Immature natural killer cell (primary cell): ENCODE results near the gene TINAGL1. TPM values are rescaled to one million over a fixed set of nuclear protein-coding genes. Genes with fewer than 3 reads are reported as not detected.

Experiments
- DNase-seq, 3 donors: peaks; one replicate each; pipeline ENCODE4 v3.0.0; 2022; ENCODE audit warnings: mixed read lengths in 1 of 3
- H3K27ac Mint-ChIP-seq, 6 donors: one replicate each; pipeline ENCODE4 v1.8.0; 2020; ENCODE audit warnings: mixed read lengths in 6 of 6, mild to moderate bottlenecking in 5 of 6, inconsistent platforms in 4 of 6, moderate library complexity in 3 of 6
- H3K27me3 Mint-ChIP-seq, 3 donors: one replicate each; pipeline ENCODE4 v1.8.0; 2020 to 2021; ENCODE audit warnings: low read depth in 3 of 3, mild to moderate bottlenecking in 3 of 3, mixed read lengths in 3 of 3, moderate library complexity in 3 of 3, inconsistent platforms in 1 of 3
- H3K36me3 Mint-ChIP-seq, 3 donors: one replicate each; pipeline ENCODE4 v1.8.0; 2020; ENCODE audit warnings: mixed read lengths in 3 of 3, inconsistent platforms in 2 of 3, mild to moderate bottlenecking in 2 of 3
- H3K4me1 Mint-ChIP-seq, 2 donors: one replicate each; pipeline ENCODE4 v1.8.0; 2020; ENCODE audit warnings: inconsistent platforms in 2 of 2, mild to moderate bottlenecking in 2 of 2, mixed read lengths in 2 of 2, moderate library complexity in 1 of 2
- H3K4me3 Mint-ChIP-seq, 5 donors: one replicate each; pipeline ENCODE4 v1.8.0; 2020; ENCODE audit warnings: mild to moderate bottlenecking in 5 of 5, mixed read lengths in 5 of 5, inconsistent platforms in 3 of 5, moderate library complexity in 3 of 5
- H3K9me3 Mint-ChIP-seq, 6 donors: one replicate each; pipeline ENCODE4 v1.8.0; 2020; ENCODE audit warnings: mild to moderate bottlenecking in 6 of 6, mixed read lengths in 6 of 6, inconsistent platforms in 4 of 6, moderate library complexity in 3 of 6
- polyA plus RNA-seq, 3 donors: library from polyadenylated mRNA; unstranded; fragments of 300-500 nt; fragmentation: Illumina TruSeq; gene quantifications; one replicate each; pipeline ENCODE4 v1.2.3, GENCODE V29; 2021

The TINAGL1 gene
- polyA plus RNA-seq, 3 donors from 2014 or later = not detected

DNA sequence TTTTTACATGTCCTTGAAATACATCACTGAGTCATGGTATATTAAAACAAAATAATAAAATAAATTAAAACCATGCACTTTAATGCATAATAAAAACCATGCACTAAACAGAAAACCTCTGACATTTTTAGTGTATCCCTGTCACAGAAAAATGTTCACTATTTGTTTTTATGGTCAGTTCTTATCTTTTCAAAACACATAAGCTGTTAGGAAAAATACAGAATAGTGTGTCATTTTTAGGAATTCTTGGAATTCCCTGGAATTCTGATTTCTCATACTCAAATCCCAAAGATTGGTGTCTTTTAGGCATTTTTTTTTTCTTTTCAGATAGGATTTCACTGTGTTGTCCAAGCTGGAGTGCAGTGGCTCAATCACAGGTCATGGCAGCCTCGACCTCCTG is 25.1 kb upstream of the TINAGL1 start:
- H3K36me3 Mint-ChIP-seq = no peaks in the 10 kb centered on the region
- DNase-seq = no peak
- H3K9me3 Mint-ChIP-seq = no peaks in the 10 kb centered on the region
- no peak overlapping the region for H3K4me3 Mint-ChIP-seq
- H3K27me3 Mint-ChIP-seq = peaks cover 3 to 11% (median 9%) of the 10 kb centered on the region in 3 donors
- H3K27ac Mint-ChIP-seq = no peak overlapping the region
- peaks cover 5 to 8% of the 10 kb centered on the region in 2 donors for H3K4me1 Mint-ChIP-seq

DNA sequence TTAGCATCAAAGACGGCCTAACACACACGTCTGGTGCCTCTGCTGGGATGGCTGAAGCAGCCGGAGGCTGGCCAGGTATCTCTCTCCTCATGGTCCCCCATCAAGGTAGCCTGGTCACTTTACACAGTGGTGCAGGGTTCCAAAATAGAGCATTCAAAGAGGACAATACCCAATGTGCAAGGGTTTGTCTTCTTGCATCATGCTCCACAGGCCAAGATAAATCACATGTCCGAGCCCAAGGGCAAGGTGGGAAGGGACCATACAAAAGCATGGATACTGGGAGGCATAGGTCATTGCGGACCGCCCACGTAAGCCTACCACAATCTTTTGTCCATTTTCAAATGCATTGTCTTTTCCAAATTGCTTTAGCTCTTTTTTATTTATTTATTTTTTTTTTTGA is 23.8 kb upstream of the TINAGL1 start:
- no peaks in the 10 kb centered on the region for H3K36me3 Mint-ChIP-seq
- peaks cover 5 to 8% of the 10 kb centered on the region in 2 donors for H3K4me1 Mint-ChIP-seq
- no peak for DNase-seq
- H3K27ac Mint-ChIP-seq = no peak overlapping the region
- H3K27me3 Mint-ChIP-seq = peaks cover 5 to 11% (median 9%) of the 10 kb centered on the region in 3 donors
- no peak overlapping the region for H3K4me3 Mint-ChIP-seq
- H3K9me3 Mint-ChIP-seq = no peaks in the 10 kb centered on the region

DNA sequence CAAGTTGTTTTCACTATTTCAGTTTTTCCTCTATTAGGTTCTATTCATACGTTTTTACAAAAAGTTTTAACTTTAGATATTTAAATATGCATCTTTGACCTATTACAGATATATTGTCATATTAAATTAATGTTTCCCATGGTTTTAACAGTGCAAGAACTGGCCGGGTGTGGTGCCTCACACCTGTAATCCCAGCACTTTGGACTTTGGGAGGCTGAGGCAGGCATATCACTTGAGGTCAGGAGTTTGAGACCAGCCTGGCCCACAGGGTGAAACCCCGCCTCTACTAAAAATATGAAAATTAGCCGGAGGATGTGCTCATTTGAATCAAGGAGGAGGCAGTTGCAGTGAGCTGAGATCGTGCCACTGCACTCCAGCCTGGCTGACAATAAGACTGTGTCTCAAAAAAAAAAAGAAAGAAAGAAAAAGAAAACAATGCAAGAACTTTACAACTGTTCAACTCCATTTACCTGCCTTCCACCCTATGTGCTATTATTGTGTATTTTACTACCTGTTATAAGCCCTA is 19.8 kb upstream of the TINAGL1 start:
- H3K9me3 Mint-ChIP-seq = peaks cover 0 to 4% (median under 1%) of the 10 kb centered on the region in 6 donors
- H3K4me1 Mint-ChIP-seq = no peaks in the 10 kb centered on the region
- H3K36me3 Mint-ChIP-seq = peaks cover 0 to 3% (median 3%) of the 10 kb centered on the region in 3 donors
- no peak overlapping the region for H3K27ac Mint-ChIP-seq
- DNase-seq = no peak
- H3K4me3 Mint-ChIP-seq = no peak overlapping the region
- peaks cover 2 to 14% (median 7%) of the 10 kb centered on the region in 3 donors for H3K27me3 Mint-ChIP-seq

DNA sequence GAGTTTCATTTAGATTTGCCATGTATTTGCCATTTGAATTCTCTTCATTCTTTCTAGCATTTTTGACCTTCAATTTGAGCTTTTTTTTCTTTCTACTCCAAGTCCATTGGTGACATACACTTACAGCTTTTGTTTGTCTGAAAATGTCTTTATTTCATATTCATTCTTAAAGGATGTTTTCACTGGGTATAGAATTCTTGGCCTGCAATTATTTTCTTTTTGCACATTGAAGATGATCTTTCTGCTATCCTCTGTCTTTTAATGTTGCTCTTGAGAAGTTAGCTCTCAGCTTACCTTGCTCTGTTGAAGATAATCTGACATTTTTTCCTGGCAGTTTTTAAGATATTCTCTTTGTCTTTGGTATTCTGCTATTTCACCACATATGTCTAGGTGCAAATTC is 16.6 kb upstream of the TINAGL1 start:
- peaks cover 0 to 3% (median 3%) of the 10 kb centered on the region in 3 donors for H3K36me3 Mint-ChIP-seq

DNA sequence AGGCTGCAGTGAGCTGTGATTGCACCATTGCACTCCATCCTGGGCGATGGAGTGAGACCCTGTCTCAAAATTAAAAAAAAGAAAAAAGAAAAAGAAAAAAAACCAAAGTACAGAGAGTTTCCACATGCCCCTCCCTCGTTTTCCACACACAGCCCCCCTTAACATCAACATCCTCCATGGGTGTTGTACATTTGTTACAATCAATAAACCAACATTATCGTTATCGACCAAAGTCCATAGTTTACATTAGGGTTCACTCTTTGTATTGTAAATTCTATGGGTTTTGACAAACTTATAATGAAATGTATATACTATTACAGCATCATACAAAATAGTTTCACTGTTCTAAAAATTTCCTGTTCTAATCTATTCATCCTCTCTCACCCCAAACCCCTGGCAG is 15.9 kb upstream of the TINAGL1 start:
- Mint-ChIP-seq H3K27me3 (peaks cover 3 to 12% (median 7%) of the 10 kb centered on the region in 3 donors), H3K9me3 (peaks cover 0 to 4% (median under 1%) of the 10 kb centered on the region in 6 donors), H3K4me1 (no peaks in the 10 kb centered on the region), H3K27ac (no peak overlapping the region), H3K4me3 (no peak overlapping the region), H3K36me3 (peaks cover 0 to 3% (median 3%) of the 10 kb centered on the region in 3 donors)
- DNase-seq = no peak

More for the DNA sequence above, 16.6 kb upstream of the TINAGL1 start:
- no peak for DNase-seq
- no peak overlapping the region for H3K4me3 Mint-ChIP-seq
- H3K9me3 Mint-ChIP-seq = peaks cover 0 to 4% (median under 1%) of the 10 kb centered on the region in 6 donors
- H3K4me1 Mint-ChIP-seq = no peaks in the 10 kb centered on the region
- no peak overlapping the region for H3K27ac Mint-ChIP-seq
- H3K27me3 Mint-ChIP-seq = peaks cover 3 to 12% (median 10%) of the 10 kb centered on the region in 3 donors

DNA sequence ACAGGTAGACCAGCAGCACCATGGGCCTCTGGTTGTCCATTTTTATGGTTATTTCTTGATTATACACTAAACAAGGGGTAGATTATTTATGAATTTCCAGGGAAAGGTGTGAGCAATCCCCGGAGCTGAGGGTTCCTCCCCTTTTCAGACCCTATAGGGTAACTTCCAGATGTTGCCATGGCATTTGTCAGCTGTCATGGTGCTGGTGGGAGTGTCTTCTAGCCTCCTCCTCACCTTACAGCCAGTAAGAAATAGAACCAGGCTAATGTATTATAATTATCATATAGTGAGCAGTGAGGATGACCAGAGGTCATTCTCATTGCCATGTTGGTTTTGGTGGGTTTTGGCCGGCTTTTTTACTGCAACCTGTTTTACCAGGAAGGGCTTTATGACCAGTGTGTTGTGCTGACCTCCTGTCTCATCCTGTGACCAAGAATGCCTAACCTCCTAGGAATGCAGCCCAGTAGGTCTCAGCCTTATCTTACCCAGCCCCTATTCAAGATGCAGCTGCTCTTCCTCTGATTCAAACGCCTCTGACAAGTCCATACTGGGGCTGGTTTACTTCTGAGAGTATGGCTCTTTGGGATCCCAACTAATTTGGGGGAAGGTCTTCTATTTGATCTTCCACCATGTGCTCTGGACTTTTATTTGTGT is 13.5 kb upstream of the TINAGL1 start:
- Mint-ChIP-seq H3K4me1 (no peaks in the 10 kb centered on the region), H3K27ac (no peak overlapping the region), H3K9me3 (peaks cover 0 to 4% (median under 1%) of the 10 kb centered on the region in 6 donors), H3K27me3 (peaks cover 3 to 13% (median 11%) of the 10 kb centered on the region in 3 donors), H3K36me3 (peaks cover 0 to 3% (median 3%) of the 10 kb centered on the region in 3 donors), H3K4me3 (no peak overlapping the region)
- no peak for DNase-seq

DNA sequence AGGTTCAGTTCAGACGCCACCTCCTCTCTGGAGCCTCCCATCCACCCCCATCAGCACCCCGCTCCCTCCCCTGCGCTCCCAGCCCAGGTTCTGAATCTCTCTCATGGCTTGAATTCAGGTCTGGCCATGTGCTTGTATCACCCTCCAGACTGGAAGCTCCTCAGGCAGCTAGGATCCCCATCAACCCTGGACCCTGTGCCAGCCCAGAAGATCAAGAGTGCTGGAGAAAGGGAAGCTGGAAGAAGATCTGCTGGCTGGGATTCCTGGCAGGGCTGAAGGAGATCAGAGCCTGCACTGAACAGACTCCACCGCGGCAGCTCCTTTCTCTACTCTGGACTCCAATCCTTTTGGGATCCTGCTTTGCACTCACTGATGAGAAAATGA is 11.7 kb upstream of the TINAGL1 start:
- no peak for DNase-seq

DNA sequence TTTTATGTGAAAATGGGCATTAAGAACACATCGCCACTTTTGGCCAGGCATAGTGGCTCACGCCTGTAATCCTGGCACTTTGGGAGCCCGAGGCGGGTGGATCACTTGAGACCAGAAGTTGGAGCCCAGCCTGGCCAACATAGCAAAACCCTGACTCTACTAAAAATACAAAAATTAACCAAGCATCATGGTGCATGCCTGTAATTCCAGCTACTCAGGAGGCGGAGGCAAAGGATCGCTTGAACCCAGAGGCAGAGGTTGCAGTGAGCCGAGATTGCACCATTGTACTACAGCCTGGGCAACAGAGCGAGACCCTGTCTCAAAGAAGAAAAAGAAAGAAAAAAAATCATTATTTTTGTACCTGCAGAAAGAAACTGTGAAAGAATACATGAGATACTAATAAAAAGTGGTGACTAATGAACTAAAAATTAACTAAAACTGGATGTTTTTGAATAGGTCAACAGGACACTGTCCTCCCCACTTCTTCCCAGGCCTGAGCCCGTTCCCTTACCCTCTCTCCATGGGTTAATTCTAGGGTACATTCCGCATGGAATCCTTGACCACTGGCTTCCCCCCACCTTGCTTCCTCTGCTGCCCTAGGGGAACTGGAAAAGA is 8.3 kb upstream of the TINAGL1 start:
- Mint-ChIP-seq H3K27ac (no peak overlapping the region), H3K9me3 (no peaks in the 10 kb centered on the region), H3K4me3 (no peak overlapping the region), H3K36me3 (no peaks in the 10 kb centered on the region), H3K4me1 (no peaks in the 10 kb centered on the region), H3K27me3 (peaks cover 4 to 12% (median 5%) of the 10 kb centered on the region in 3 donors)
- no peak for DNase-seq

More for the DNA sequence above, 11.7 kb upstream of the TINAGL1 start:
- Mint-ChIP-seq H3K4me1 (no peaks in the 10 kb centered on the region), H3K4me3 (no peak overlapping the region), H3K36me3 (peaks cover 0 to 3% (median 3%) of the 10 kb centered on the region in 3 donors), H3K27me3 (peaks cover 4 to 14% (median 11%) of the 10 kb centered on the region in 3 donors), H3K9me3 (peaks cover 0 to 4% (median under 1%) of the 10 kb centered on the region in 6 donors), H3K27ac (no peak overlapping the region)

DNA sequence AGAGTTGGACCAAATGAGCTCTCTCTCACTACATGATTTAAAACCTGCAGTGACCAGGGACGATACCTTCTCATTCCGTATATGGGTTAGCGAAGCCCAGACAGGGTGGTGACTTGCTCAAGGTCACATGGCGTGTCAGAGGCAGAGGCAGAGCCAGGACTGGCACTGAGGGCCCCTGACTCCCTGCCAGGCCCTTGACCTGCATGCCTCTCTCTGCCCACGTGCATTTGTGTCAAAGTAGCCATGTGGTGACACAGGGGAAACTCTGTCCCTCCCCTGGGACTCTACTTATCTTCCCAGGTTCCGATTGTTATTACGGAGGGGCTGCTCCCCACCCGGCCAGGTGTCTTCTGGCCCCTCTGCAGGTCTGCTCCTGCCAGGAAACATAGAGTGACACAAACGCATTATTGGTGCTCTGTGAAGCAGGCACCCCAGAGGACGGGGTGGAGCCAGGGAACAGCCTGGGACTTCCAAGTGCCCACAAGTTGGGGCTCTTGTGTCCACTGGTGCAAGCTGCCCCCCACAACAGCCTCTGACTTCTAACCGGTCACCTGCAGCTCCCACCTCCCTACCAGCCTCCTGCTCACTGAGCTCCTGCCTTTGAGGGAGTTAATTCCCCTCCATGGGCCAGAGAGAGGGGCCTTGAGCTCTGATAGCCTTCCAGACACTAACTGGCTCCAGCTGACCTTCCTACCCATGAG is 7.3 kb upstream of the TINAGL1 start:
- DNase-seq = no peak

DNA sequence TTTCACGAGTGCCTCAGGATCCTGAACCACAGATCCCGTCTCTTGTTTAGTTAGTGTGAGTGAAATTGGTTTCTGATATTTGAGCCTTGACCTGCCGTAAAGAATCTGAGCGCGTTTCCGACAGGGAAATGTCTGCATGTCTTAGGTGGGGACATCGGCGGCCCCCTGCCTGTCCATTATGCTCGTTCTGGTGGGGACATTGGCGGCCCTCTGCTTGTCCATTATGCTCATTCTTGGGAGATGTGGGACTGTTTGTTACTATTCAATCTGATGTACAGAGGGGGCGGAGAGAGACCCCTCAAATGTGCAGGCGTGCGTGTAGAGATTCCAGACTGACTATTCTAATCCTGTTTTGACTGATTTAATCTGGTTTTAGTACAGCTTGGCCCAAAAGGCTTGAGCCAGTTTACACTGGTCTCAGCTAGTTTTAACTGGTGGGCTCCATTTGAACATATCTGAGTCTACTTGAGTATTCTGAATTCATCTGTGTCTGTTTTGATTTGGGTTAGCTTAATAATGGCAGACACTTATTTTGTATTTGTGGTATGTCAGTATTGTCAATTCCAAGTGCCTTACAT is 6.6 kb upstream of the TINAGL1 start:
- H3K27ac Mint-ChIP-seq = no peak overlapping the region
- H3K9me3 Mint-ChIP-seq = no peaks in the 10 kb centered on the region
- H3K27me3 Mint-ChIP-seq = peaks cover 4 to 13% (median 9%) of the 10 kb centered on the region in 3 donors

More for the DNA sequence above, 7.3 kb upstream of the TINAGL1 start:
- H3K27me3 Mint-ChIP-seq = peaks cover 4 to 10% (median 6%) of the 10 kb centered on the region in 3 donors
- H3K36me3 Mint-ChIP-seq = no peaks in the 10 kb centered on the region
- H3K4me3 Mint-ChIP-seq = no peak overlapping the region
- no peaks in the 10 kb centered on the region for H3K9me3 Mint-ChIP-seq
- H3K27ac Mint-ChIP-seq = no peak overlapping the region
- no peaks in the 10 kb centered on the region for H3K4me1 Mint-ChIP-seq

DNA sequence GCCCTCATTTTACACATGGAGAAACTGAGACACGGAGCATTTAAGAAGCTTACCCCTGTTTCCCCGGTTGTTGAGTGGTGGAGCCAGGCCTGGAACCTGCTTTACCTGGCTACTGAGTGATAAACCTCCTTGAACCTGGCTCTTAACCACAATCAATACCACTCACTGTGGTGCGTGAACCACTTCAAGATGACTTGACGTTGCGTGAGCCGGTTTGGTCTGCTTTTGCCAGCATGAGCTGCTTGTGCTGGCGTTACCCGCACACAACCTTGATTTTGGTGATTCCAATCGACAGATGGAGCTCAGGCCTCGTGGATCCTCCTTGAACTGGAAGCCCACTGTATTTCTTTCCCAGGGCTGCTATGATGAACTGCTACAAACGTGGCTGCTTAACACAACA is 6.1 kb upstream of the TINAGL1 start:
- Mint-ChIP-seq H3K27me3 (peaks cover 4 to 13% (median 9%) of the 10 kb centered on the region in 3 donors), H3K36me3 (no peaks in the 10 kb centered on the region), H3K9me3 (no peaks in the 10 kb centered on the region), H3K4me3 (no peak overlapping the region), H3K27ac (no peak overlapping the region), H3K4me1 (no peaks in the 10 kb centered on the region)
- DNase-seq = no peak

More for the DNA sequence above, 6.6 kb upstream of the TINAGL1 start:
- H3K4me1 Mint-ChIP-seq = no peaks in the 10 kb centered on the region
- no peak overlapping the region for H3K4me3 Mint-ChIP-seq
- H3K36me3 Mint-ChIP-seq = no peaks in the 10 kb centered on the region
- no peak for DNase-seq

DNA sequence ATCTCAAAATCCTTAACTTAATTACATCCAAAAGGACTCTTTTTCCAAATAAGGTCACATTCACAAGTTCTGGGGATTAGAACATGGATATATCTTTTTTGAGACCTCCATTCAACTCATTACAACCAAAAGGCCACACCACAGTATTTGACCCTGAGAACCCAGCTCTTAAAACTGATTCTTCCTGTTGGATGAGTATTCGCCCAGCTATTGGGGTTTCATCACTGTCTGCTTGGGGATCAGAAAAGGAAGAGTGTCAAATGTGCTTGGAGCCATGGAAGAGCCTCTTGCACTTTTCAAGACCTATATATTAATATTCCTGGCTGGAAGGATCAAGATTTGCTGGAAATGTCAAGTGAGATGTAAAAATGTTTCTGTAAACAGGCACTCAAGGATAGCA is 5.4 kb upstream of the TINAGL1 start:
- Mint-ChIP-seq H3K27ac (no peak overlapping the region), H3K4me1 (no peaks in the 10 kb centered on the region), H3K9me3 (no peaks in the 10 kb centered on the region), H3K36me3 (no peaks in the 10 kb centered on the region), H3K4me3 (no peak overlapping the region), H3K27me3 (peaks cover 4 to 13% (median 4%) of the 10 kb centered on the region in 3 donors)
- DNase-seq = no peak

DNA sequence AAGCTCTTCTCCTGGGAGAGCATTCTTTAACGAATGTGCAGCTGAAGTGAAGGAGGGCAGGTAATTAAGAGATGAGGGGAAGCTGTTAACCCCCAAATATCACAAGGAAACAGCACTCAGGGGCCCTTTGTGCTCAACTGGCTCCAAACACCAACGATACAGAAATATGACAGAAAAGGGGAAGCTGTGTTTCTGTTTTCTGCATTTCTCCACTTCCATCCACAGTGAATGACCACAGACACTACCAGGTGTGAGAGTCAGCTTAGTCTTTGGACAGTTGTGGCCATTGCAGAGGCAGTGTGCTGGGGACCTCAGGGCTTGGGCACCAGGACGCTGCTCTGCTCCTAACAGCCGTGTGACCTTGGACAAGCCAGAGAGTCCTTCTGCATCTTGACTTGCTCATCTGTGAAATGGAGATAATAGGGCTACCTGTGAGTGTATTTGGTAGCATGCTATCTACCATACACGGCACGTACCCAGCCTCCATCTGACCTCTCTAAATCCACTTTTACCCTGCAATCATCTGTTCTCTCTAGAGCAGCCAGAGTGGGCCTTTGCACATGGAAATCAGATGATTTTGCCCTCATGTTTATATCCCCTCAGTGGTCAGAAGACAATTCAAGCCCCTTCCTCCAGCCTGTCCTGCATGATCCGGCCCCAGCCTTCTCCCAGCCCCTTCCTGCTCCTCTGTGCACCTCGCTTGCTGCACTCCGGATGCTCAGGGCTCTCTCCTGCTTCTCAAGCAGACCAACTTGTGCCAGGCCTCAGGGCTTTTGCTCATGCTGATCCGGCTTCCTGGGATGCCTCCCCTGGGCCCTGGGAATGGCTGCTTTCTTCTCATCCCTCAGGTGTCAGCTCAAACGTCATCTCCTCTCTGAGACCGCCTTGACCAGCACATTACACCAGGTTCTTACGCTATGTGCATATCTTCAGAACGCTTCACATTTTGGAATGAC is 4.7 kb upstream of the TINAGL1 start:
- Mint-ChIP-seq H3K27me3 (peaks cover 4 to 15% (median 4%) of the 10 kb centered on the region in 3 donors), H3K4me3 (no peak overlapping the region), H3K4me1 (peaks cover 0 to 2% of the 10 kb centered on the region in 2 donors), H3K9me3 (no peaks in the 10 kb centered on the region), H3K36me3 (no peaks in the 10 kb centered on the region), H3K27ac (no peak overlapping the region)
- DNase-seq = no peak
